HepG2 (cell line): Measurements from ENCODE around the gene RAB29. TPM values are rescaled to one million over a fixed set of nuclear protein-coding genes. Genes with fewer than 3 reads are reported as not detected.
A peak's percentile ranks its signal among the peaks of the same experiment; 100 is the strongest.

Source experiments
- GTF2F1 ChIP-seq: fragments of 150-350 bp; IDR thresholded peaks from 2 replicates; pipeline ENCODE4 v1.6.1; 2014; ENCODE audit warnings: low read length
- GTF3A ChIP-seq: sonication (generic); formaldehyde crosslinking; conservative IDR thresholded peaks from 2 replicates; pipeline ENCODE4 v1.4.0; 2020; ENCODE audit warnings: mild to moderate bottlenecking, missing genetic modification reagents
- HMGA1 ChIP-seq: sonication (generic); formaldehyde crosslinking; conservative IDR thresholded peaks from 2 replicates; pipeline ENCODE4 v1.4.0; 2020; ENCODE audit warnings: missing genetic modification reagents
- ISX ChIP-seq: sonication (generic); formaldehyde crosslinking; conservative IDR thresholded peaks from 2 replicates; pipeline ENCODE4 v1.5.0; 2020; ENCODE audit warnings: missing genetic modification reagents
- JUN ChIP-seq: sonication (generic); formaldehyde crosslinking; IDR thresholded peaks from 2 replicates; pipeline ENCODE4 v1.4.0; 2020; ENCODE audit warnings: mild to moderate bottlenecking, missing genetic modification reagents
- KAT8 ChIP-seq: IDR thresholded peaks from 2 replicates; pipeline ENCODE4 v1.6.1; 2016; ENCODE audit warnings: missing genetic modification reagents, missing compliant biosample characterization
- MTA1 ChIP-seq: sonication (generic); formaldehyde crosslinking; IDR thresholded peaks from 2 replicates; pipeline ENCODE4 v1.4.0; 2020; ENCODE audit warnings: missing genetic modification reagents, mild to moderate bottlenecking, borderline replicate concordance
- NRL ChIP-seq: sonication (generic); formaldehyde crosslinking; IDR thresholded peaks from 2 replicates; pipeline ENCODE4 v1.5.0; 2020; ENCODE audit warnings: missing genetic modification reagents, mild to moderate bottlenecking, moderate library complexity, borderline replicate concordance
- PAWR ChIP-seq: sonication (generic); formaldehyde crosslinking; IDR thresholded peaks from 2 replicates; pipeline ENCODE4 v1.4.0; 2020; ENCODE audit warnings: missing genetic modification reagents, mild to moderate bottlenecking, borderline replicate concordance
- RFX1 ChIP-seq: fragments of 450-650 bp; IDR thresholded peaks from 2 replicates; pipeline ENCODE4 v1.6.1; 2017
- SIX1 ChIP-seq: sonication (generic); formaldehyde crosslinking; IDR thresholded peaks from 2 replicates; pipeline ENCODE4 v1.4.0; 2020; ENCODE audit warnings: missing genetic modification reagents, borderline replicate concordance
- SOX6 ChIP-seq, 2 experiments: fragments of 450-650 bp in 1 of 2; sonication (generic) in 1 of 2; formaldehyde crosslinking in 1 of 2; IDR thresholded peaks; 2 replicates each; pipeline versions ENCODE4 v1.4.0 to v1.6.1; 2017 to 2020; ENCODE audit warnings: antibody characterized with exemption in 1 of 2, mild to moderate bottlenecking in 1 of 2, missing genetic modification reagents in 1 of 2
- TP53 ChIP-seq: sonication (generic); formaldehyde crosslinking; conservative IDR thresholded peaks from 2 replicates; pipeline ENCODE4 v1.4.0; 2020; ENCODE audit warnings: missing genetic modification reagents
- ZBTB7B ChIP-seq: sonication (generic); formaldehyde crosslinking; IDR thresholded peaks from 2 replicates; pipeline ENCODE4 v1.4.0; 2020; ENCODE audit warnings: missing genetic modification reagents
- ZSCAN12 ChIP-seq: sonication (generic); formaldehyde crosslinking; IDR thresholded peaks from 2 replicates; pipeline ENCODE4 v1.9.0; 2021; ENCODE audit warnings: mild to moderate bottlenecking, missing genetic modification reagents
- polyA plus RNA-seq, 8 experiments: library from polyadenylated mRNA; depleted of rRNA in 3 of 8; stranded (reverse) in 7 of 8; unstranded in 1 of 8; fragments of >200 nt; fragmentation: Illumina TruSeq in 4 of 8; extraction: Trizol in 4 of 8; gene quantifications; 2 replicates each; pipeline versions ENCODE4 v1.2.1 to v1.2.3, GENCODE V29; 2011 to 2016; ENCODE audit warnings: low read depth in 4 of 8, missing spikeins in 1 of 8, mixed read lengths in 1 of 8; ENCODE audit not compliant: insufficient read depth in 1 of 8
- total RNA-seq, 5 experiments: library from RNA; depleted of rRNA; stranded (reverse); fragments of >200 nt; fragmentation: Illumina TruSeq; extraction: Trizol; gene quantifications; 2 replicates each; pipeline ENCODE4 v1.2.3, GENCODE V29; 2016; ENCODE audit warnings: low read depth in 1 of 5
- TF ChIP-seq, protein P1 (sequence below): sonication (generic); formaldehyde crosslinking; IDR thresholded peaks from 2 replicates; pipeline ENCODE4 v1.5.0; 2020; ENCODE audit warnings: missing genetic modification reagents, mild to moderate bottlenecking, borderline replicate concordance
- TF ChIP-seq, protein P2 (sequence below): sonication (generic); formaldehyde crosslinking; IDR thresholded peaks from 2 replicates; pipeline ENCODE4 v1.5.1; 2020; ENCODE audit warnings: mild to moderate bottlenecking, missing genetic modification reagents, borderline replicate concordance
- TF ChIP-seq, protein P3 (sequence below): sonication (generic); formaldehyde crosslinking; IDR thresholded peaks from 2 replicates; pipeline ENCODE4 v1.4.0; 2020; ENCODE audit warnings: mild to moderate bottlenecking, missing genetic modification reagents
- TF ChIP-seq, protein P4 (sequence below): sonication (generic); formaldehyde crosslinking; IDR thresholded peaks from 2 replicates; pipeline ENCODE4 v1.4.0; 2020; ENCODE audit warnings: missing genetic modification reagents, borderline replicate concordance

Gene RAB29
- total and polyA plus RNA-seq, 2 of the 13 experiments (the other 11 are each of a cell fraction or from before 2014, with no cell fraction given), result 8.7 to 10.1 TPM

DNA sequence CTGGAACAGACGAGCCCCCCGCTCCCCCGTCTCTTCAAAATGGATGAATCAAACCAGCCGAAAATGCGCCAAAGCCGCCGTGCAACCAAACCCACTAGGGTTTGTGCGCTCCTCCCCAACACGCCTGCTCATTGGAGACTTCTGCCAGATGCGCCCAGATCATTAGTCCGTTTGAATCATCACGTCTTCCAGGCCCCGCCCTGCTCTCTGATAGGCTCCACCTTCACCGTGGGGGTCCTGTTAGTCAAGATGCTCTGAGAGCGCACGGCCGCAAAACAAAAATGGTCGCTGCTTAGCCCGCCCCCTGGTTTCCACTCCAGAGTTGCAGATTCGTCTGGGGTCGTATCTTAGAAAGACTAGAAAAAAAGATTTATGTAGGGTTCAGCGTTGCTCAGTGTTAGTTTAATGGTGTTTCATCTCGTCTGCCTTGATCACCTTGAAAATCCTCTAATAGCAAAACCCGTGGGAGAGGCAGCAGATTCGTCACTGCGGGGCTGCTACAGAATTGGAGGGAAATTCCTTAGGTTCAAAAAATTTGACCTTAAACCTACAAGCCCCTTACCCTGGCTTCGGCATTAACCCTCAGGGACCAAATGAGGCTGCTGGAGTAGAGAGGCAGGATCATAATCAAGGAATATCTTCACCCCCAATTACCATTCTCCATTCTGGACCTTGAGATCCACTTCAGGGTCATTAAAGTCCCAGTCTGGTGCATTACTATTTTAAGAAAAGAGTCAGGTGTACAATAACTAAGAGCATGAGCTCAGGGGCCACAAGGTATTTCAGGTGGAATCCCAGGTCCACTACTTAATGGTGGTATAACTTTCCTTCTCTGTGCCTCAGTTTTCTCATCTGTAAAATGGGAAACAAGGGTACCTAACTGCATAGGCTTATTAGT lies 24.9 kb downstream of the RAB29 start, which contains the start of gene NUCKS1 (continued):
- no peak for TF ChIP-seq GTF3A (CRISPR knock-in tag)
- peak; percentile 87 for TF ChIP-seq KAT8
- TF ChIP-seq GTF2F1, result no peak
- no peak for TF ChIP-seq RFX1
- TF ChIP-seq NRL (CRISPR knock-in tag), result no peak
- peak; percentile 96 for TF ChIP-seq ZBTB7B (CRISPR knock-in tag)
- TF ChIP-seq, protein P1, sequence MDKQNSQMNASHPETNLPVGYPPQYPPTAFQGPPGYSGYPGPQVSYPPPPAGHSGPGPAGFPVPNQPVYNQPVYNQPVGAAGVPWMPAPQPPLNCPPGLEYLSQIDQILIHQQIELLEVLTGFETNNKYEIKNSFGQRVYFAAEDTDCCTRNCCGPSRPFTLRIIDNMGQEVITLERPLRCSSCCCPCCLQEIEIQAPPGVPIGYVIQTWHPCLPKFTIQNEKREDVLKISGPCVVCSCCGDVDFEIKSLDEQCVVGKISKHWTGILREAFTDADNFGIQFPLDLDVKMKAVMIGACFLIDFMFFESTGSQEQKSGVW (CRISPR knock-in tag), result no peak
- TF ChIP-seq, protein P2, sequence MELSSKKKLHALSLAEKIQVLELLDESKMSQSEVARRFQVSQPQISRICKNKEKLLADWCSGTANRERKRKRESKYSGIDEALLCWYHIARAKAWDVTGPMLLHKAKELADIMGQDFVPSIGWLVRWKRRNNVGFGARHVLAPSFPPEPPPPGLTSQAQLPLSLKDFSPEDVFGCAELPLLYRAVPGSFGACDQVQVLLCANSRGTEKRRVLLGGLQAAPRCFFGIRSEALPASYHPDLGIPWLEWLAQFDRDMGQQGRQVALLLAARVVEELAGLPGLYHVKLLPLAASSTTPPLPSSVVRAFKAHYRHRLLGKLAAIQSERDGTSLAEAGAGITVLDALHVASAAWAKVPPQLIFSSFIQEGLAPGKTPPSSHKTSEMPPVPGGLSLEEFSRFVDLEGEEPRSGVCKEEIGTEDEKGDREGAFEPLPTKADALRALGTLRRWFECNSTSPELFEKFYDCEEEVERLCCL (CRISPR knock-in tag), result no peak
- TF ChIP-seq, protein P3, sequence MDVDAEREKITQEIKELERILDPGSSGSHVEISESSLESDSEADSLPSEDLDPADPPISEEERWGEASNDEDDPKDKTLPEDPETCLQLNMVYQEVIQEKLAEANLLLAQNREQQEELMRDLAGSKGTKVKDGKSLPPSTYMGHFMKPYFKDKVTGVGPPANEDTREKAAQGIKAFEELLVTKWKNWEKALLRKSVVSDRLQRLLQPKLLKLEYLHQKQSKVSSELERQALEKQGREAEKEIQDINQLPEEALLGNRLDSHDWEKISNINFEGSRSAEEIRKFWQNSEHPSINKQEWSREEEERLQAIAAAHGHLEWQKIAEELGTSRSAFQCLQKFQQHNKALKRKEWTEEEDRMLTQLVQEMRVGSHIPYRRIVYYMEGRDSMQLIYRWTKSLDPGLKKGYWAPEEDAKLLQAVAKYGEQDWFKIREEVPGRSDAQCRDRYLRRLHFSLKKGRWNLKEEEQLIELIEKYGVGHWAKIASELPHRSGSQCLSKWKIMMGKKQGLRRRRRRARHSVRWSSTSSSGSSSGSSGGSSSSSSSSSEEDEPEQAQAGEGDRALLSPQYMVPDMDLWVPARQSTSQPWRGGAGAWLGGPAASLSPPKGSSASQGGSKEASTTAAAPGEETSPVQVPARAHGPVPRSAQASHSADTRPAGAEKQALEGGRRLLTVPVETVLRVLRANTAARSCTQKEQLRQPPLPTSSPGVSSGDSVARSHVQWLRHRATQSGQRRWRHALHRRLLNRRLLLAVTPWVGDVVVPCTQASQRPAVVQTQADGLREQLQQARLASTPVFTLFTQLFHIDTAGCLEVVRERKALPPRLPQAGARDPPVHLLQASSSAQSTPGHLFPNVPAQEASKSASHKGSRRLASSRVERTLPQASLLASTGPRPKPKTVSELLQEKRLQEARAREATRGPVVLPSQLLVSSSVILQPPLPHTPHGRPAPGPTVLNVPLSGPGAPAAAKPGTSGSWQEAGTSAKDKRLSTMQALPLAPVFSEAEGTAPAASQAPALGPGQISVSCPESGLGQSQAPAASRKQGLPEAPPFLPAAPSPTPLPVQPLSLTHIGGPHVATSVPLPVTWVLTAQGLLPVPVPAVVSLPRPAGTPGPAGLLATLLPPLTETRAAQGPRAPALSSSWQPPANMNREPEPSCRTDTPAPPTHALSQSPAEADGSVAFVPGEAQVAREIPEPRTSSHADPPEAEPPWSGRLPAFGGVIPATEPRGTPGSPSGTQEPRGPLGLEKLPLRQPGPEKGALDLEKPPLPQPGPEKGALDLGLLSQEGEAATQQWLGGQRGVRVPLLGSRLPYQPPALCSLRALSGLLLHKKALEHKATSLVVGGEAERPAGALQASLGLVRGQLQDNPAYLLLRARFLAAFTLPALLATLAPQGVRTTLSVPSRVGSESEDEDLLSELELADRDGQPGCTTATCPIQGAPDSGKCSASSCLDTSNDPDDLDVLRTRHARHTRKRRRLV (CRISPR knock-in tag), result no peak
- TF ChIP-seq MTA1 (CRISPR knock-in tag), result no peak
- no peak for TF ChIP-seq HMGA1 (CRISPR knock-in tag)
- TF ChIP-seq SIX1 (CRISPR knock-in tag), result 0 out of 2 replicates have a peak, but pooled peaks have one; percentile 11
- TF ChIP-seq JUN (CRISPR knock-in tag), result no peak
- 0 out of 2 replicates have a peak, but pooled peaks have one; percentile 42 for TF ChIP-seq ZSCAN12
- TF ChIP-seq, protein P4, sequence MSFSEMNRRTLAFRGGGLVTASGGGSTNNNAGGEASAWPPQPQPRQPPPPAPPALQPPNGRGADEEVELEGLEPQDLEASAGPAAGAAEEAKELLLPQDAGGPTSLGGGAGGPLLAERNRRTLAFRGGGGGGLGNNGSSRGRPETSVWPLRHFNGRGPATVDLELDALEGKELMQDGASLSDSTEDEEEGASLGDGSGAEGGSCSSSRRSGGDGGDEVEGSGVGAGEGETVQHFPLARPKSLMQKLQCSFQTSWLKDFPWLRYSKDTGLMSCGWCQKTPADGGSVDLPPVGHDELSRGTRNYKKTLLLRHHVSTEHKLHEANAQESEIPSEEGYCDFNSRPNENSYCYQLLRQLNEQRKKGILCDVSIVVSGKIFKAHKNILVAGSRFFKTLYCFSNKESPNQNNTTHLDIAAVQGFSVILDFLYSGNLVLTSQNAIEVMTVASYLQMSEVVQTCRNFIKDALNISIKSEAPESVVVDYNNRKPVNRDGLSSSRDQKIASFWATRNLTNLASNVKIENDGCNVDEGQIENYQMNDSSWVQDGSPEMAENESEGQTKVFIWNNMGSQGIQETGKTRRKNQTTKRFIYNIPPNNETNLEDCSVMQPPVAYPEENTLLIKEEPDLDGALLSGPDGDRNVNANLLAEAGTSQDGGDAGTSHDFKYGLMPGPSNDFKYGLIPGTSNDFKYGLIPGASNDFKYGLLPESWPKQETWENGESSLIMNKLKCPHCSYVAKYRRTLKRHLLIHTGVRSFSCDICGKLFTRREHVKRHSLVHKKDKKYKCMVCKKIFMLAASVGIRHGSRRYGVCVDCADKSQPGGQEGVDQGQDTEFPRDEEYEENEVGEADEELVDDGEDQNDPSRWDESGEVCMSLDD, result no peak
- no peak for TF ChIP-seq TP53 (CRISPR knock-in tag)
- no peak for TF ChIP-seq SOX6 (IDR thresholded peaks at IDR 0.05)
- TF ChIP-seq SOX6 (CRISPR knock-in tag; IDR thresholded peaks at IDR 0.05), result peak; percentile 45; the same call in 1 of the 2 replicates
- no peak for TF ChIP-seq ISX (CRISPR knock-in tag)
- TF ChIP-seq PAWR, result no peak
